Measurements from ENCODE around the gene ATP9B.
A peak's percentile ranks its signal among the peaks of the same experiment; 100 is the strongest.

ATP9B gene

GRCh38 chr18:79426376-79427300, 357.4 kb downstream of the ATP9B start:
- ChIA-PET CTCF (no interaction called here), POLR2A (interaction anchor here (1.4 kb wide), 1 partner anchor 31 kb away, joined by 5 read pairs; the partner anchor contains the start of gene NFATC1)
- H3K36me3 ChIP-seq (ENCODE audit: control insufficient read depth in 2 of 2, insufficient read depth in 1 of 2, low read length in 2 of 2) = peaks cover 4% of the 10 kb centered on the region in 2 experiments; a peak in 2 of 3 replicates
- no peak overlapping the region for H3K27ac ChIP-seq (ENCODE audit: extremely low read depth, low read depth, low read length)
- H3K4me3 ChIP-seq (ENCODE audit: low read depth, low read length) = no peak overlapping the region
- no peak for TF ChIP-seq ZNF266 (tag by site-specific recombination; IDR thresholded peaks at IDR 0.05; ENCODE audit: low read depth)
- no peak for TF ChIP-seq ZSCAN5A (tag by site-specific recombination; IDR thresholded peaks at IDR 0.05)
- no peak for TF ChIP-seq ZNF792 (tag by site-specific recombination; IDR thresholded peaks at IDR 0.05)
- peak; percentile 61 for TF ChIP-seq GLIS1 (tag by site-specific recombination; IDR thresholded peaks at IDR 0.05)
- TF ChIP-seq ZNF214 (tag by site-specific recombination; IDR thresholded peaks at IDR 0.05; ENCODE audit: borderline replicate concordance) = no peak
- TF ChIP-seq ZNF26 (tag by site-specific recombination; IDR thresholded peaks at IDR 0.05) = no peak
- peak; percentile 68 for TF ChIP-seq ZIC2 (tag by site-specific recombination; IDR thresholded peaks at IDR 0.05)
- no peak for TF ChIP-seq ZFP3 (tag by site-specific recombination; IDR thresholded peaks at IDR 0.05; ENCODE audit: low read depth)
- TF ChIP-seq ZNF830 (tag by site-specific recombination; IDR thresholded peaks at IDR 0.05; ENCODE audit: low read depth) = no peak
- H3K4me1 ChIP-seq (ENCODE audit: control insufficient read depth, insufficient read depth, low read length) = no peaks in the 10 kb centered on the region
- no peaks in the 10 kb centered on the region for H3K9me3 ChIP-seq (ENCODE audit: control insufficient read depth, insufficient read depth, low read depth, low read length)

GRCh38 chr18:79427368-79428225, 358.4 kb downstream of the ATP9B start:
- no peak overlapping the region for H3K27ac ChIP-seq (ENCODE audit: extremely low read depth, low read depth, low read length)
- H3K36me3 ChIP-seq (ENCODE audit: control insufficient read depth in 2 of 2, insufficient read depth in 1 of 2, low read length in 2 of 2) = peaks cover 0 to 4% of the 10 kb centered on the region in 2 experiments; a peak in 1 of 3 replicates
- no peaks in the 10 kb centered on the region for H3K9me3 ChIP-seq (ENCODE audit: control insufficient read depth, insufficient read depth, low read depth, low read length)
- no peak for TF ChIP-seq ZNF202 (tag by site-specific recombination; IDR thresholded peaks at IDR 0.05; ENCODE audit: borderline replicate concordance)
- TF ChIP-seq ZNF785 (tag by site-specific recombination; IDR thresholded peaks at IDR 0.05) = no peak
- TF ChIP-seq ZBTB21 (tag by site-specific recombination; IDR thresholded peaks at IDR 0.05) = no peak
- no peak for TF ChIP-seq ZNF274 (IDR thresholded peaks at IDR 0.05; ENCODE audit: low read length)
- TF ChIP-seq ZNF274 (tag by site-specific recombination; IDR thresholded peaks at IDR 0.05; ENCODE audit: borderline replicate concordance) = no peak
- no peak for TF ChIP-seq ZNF266 (tag by site-specific recombination; IDR thresholded peaks at IDR 0.05; ENCODE audit: low read depth)
- no peak for TF ChIP-seq ZNF37A (tag by site-specific recombination; IDR thresholded peaks at IDR 0.05)
- no peak for TF ChIP-seq ZNF843 (tag by site-specific recombination; IDR thresholded peaks at IDR 0.05)
- TF ChIP-seq ZNF155 (tag by site-specific recombination; IDR thresholded peaks at IDR 0.05) = no peak
- no peak for TF ChIP-seq ZNF600 (tag by site-specific recombination; IDR thresholded peaks at IDR 0.05)
- no peak for TF ChIP-seq ZNF10 (tag by site-specific recombination; IDR thresholded peaks at IDR 0.05)
- no peak for TF ChIP-seq ZNF704 (tag by site-specific recombination; IDR thresholded peaks at IDR 0.05)
- TF ChIP-seq ZNF488 (tag by site-specific recombination; IDR thresholded peaks at IDR 0.05) = no peak
- H3K4me1 ChIP-seq (ENCODE audit: control insufficient read depth, insufficient read depth, low read length) = no peaks in the 10 kb centered on the region
- no peak overlapping the region for H3K4me3 ChIP-seq (ENCODE audit: low read depth, low read length)
- CTCF ChIA-PET = no interaction called here
- POLR2A ChIA-PET = interaction anchor here (1.4 kb wide), 1 partner anchor 32 kb away, joined by 5 read pairs; the partner anchor contains the start of gene NFATC1

All from HEK293 (cell line).